ENCODE measurements around the gene TMEM91.
"Not testable (repeated sequence)": the region's sequence is repeated elsewhere in the genome, so short reads cannot be mapped to it uniquely, and the experiment has no call there.

Gene TMEM91

GRCh38 chr19:41376998-41377365 is 649 bp downstream of the TMEM91 start:
- peak; percentile 60 for DNase-seq (ENCODE audit: low read depth)
- no peak for TF ChIP-seq CTCF (conservative IDR thresholded peaks at IDR 0.05; ENCODE audit: control insufficient read depth, insufficient read depth, low read depth, low read length)
- H3K4me3 ChIP-seq (ENCODE audit: control insufficient read depth, low read depth, low read length), result peak overlapping the region; percentile 62

GRCh38 chr19:41377977-41378709 is 1.8 kb downstream of the TMEM91 start:
- DNase-seq (ENCODE audit: low read depth), result no peak
- TF ChIP-seq CTCF (conservative IDR thresholded peaks at IDR 0.05; ENCODE audit: control insufficient read depth, insufficient read depth, low read depth, low read length), result peak; percentile 1
- H3K4me3 ChIP-seq (ENCODE audit: control insufficient read depth, low read depth, low read length), result no peak overlapping the region

GRCh38 chr19:41381536-41381935 is 5.2 kb downstream of the TMEM91 start:
- H3K4me3 ChIP-seq (ENCODE audit: control insufficient read depth, low read depth, low read length), result not testable (repeated sequence)

GRCh38 chr19:41384351-41384750 is 8.0 kb downstream of the TMEM91 start:
- no peak for DNase-seq (ENCODE audit: low read depth)
- TF ChIP-seq CTCF (conservative IDR thresholded peaks at IDR 0.05; ENCODE audit: control insufficient read depth, insufficient read depth, low read depth, low read length), result no peak

More at GRCh38 chr19:41381536-41381935, 5.2 kb downstream of the TMEM91 start:
- not testable (repeated sequence) for DNase-seq (ENCODE audit: low read depth)

GRCh38 chr19:41386442-41386841 is 10.1 kb downstream of the TMEM91 start:
- DNase-seq (ENCODE audit: low read depth), result peak; percentile 66
- H3K4me3 ChIP-seq (ENCODE audit: control insufficient read depth, low read depth, low read length), result no peak overlapping the region
- no peak for TF ChIP-seq CTCF (conservative IDR thresholded peaks at IDR 0.05; ENCODE audit: control insufficient read depth, insufficient read depth, low read depth, low read length)

More at GRCh38 chr19:41384351-41384750, 8.0 kb downstream of the TMEM91 start:
- H3K4me3 ChIP-seq (ENCODE audit: control insufficient read depth, low read depth, low read length), result no peak overlapping the region

GRCh38 chr19:41391618-41392017 is 15.3 kb downstream of the TMEM91 start:
- DNase-seq (ENCODE audit: low read depth), result no peak
- H3K4me3 ChIP-seq (ENCODE audit: control insufficient read depth, low read depth, low read length), result no peak overlapping the region
- no peak for TF ChIP-seq CTCF (conservative IDR thresholded peaks at IDR 0.05; ENCODE audit: control insufficient read depth, insufficient read depth, low read depth, low read length)

- no peak for TF ChIP-seq CTCF (conservative IDR thresholded peaks at IDR 0.05; ENCODE audit: control insufficient read depth, insufficient read depth, low read depth, low read length)
Observed at GRCh38 chr19:41392775-41393174, 16.4 kb downstream of the TMEM91 start.

More at GRCh38 chr19:41392775-41393174, 16.4 kb downstream of the TMEM91 start:
- DNase-seq (ENCODE audit: low read depth), result no peak
- H3K4me3 ChIP-seq (ENCODE audit: control insufficient read depth, low read depth, low read length), result no peak overlapping the region

Measured in fibroblast of mammary gland (primary cell).